ENCODE data around the gene CCDC88C.

- TF ChIP-seq CTCF (conservative IDR thresholded peaks at IDR 0.05; ENCODE audit: low read length) (no peak), EZH2phosphoT487 (IDR thresholded peaks at IDR 0.05; ENCODE audit: borderline replicate concordance, low read depth, low read length) (no peak)
Observed at GRCh38 chr14:91366749-91367148, 50.9 kb downstream of the CCDC88C start.

Measured in OCI-LY7 (cell line).